AG04450 (cell line): ENCODE data around the gene SSBP4. TPM values are rescaled to one million over a fixed set of nuclear protein-coding genes. Genes with fewer than 3 reads are reported as not detected.
A peak's percentile ranks its signal among the peaks of the same experiment; 100 is the strongest.

Source experiments
- CTCF ChIA-PET: fragments of 300-600, 350-600 bp; formaldehyde crosslinking; extraction: SDS; loops from one replicate; lab custom pipeline; 2022; ENCODE audit warnings: antibody characterized with exemption, inconsistent platforms; lab: Charles Lee
- POLR2A ChIA-PET: fragments of 350-600 bp; formaldehyde crosslinking; extraction: SDS; loops from one replicate; lab custom pipeline; 2021; ENCODE audit warnings: antibody characterized with exemption, inconsistent platforms; lab: Yijun Ruan, JAX
- DNase-seq: peaks from one replicate; pipeline ENCODE4 v3.0.0-alpha.2; 2011; ENCODE audit warnings: low read depth, low spot score
- H3K27ac ChIP-seq: one replicate; pipeline ENCODE4 v1.5.1; 2012; ENCODE audit warnings: low read depth, low read length, control low read depth
- H3K27me3 ChIP-seq: one replicate; pipeline ENCODE4 v1.6.0; 2012; ENCODE audit warnings: low read length; ENCODE audit not compliant: control insufficient read depth, insufficient read depth
- H3K4me3 ChIP-seq: 2 replicates; pipeline ENCODE4 v1.5.1; 2011; ENCODE audit warnings: mild to moderate bottlenecking, low read depth, low read length, control low read depth
- H3K9me3 ChIP-seq: 2 replicates; pipeline ENCODE4 v1.5.1; 2012; ENCODE audit warnings: low read length; ENCODE audit not compliant: control insufficient read depth, insufficient read depth
- CTCF ChIP-seq: IDR thresholded peaks from 2 replicates; pipeline ENCODE4 v1.5.1; 2011; ENCODE audit warnings: low read depth, low read length, control low read depth, inconsistent platforms
- polyA plus RNA-seq: library from polyadenylated mRNA; depleted of rRNA; stranded (reverse); fragments of >200 nt; gene quantifications from 2 replicates; pipeline ENCODE4 v1.2.3, GENCODE V29; 2011

SSBP4 gene
- polyA plus RNA-seq, 1 experiment, result 9.4 TPM

- CTCF ChIA-PET, result interaction anchor here (0.6 to 1.2 kb wide), 3 partner anchors 9 to 25 kb away, joined by 3 to 5 read pairs (median 3); no protein-coding TSS in a partner anchor
- Histone ChIP-seq H3K4me3 (peak within 1 kb of the TSS; percentile 77), H3K27ac (peak within 1 kb of the TSS; percentile 39), H3K27me3 (no peaks in the 10 kb centered on the region), H3K9me3 (peaks cover 15% of the 10 kb centered on the region)
- TF ChIP-seq CTCF, result peak; percentile 67
- DNase-seq, result peak; percentile 77
- POLR2A ChIA-PET, result interaction anchor here (0.5 to 1.7 kb wide), 11 partner anchors 11 to 193 kb away, joined by 3 to 13 read pairs (median 6); partner anchors contain the start of genes JUND, MPV17L2 and SSBP4
Observed at GRCh38 chr19:18385675-18386542, 33.3 kb upstream of the SSBP4 start, which contains the start of gene GDF15. Gene GDF15, plus strand, starts transcription at chr19:18386158. Its CDS starts 32 bp downstream, at chr19:18386190.

GRCh38 chr19:18386543-18387271 lies 32.5 kb upstream of the SSBP4 start:
- no peak for DNase-seq
- ChIA-PET CTCF (interaction anchor here (0.6 to 3.0 kb wide), 5 partner anchors 8 to 107 kb away, joined by 5 to 15 read pairs (median 7); no protein-coding TSS in a partner anchor), POLR2A (interaction anchor here (0.5 to 1.7 kb wide), 8 partner anchors 12 to 107 kb away, joined by 3 to 13 read pairs (median 6); partner anchors contain the start of gene JUND)
- Histone ChIP-seq H3K9me3 (peaks cover 15% of the 10 kb centered on the region), H3K27ac (peak overlapping the region; percentile 39), H3K4me3 (peak overlapping the region; percentile 77), H3K27me3 (no peaks in the 10 kb centered on the region)
- TF ChIP-seq CTCF, result no peak

- POLR2A ChIA-PET, result interaction anchor here (0.6 to 1.6 kb wide), 6 partner anchors 24 to 109 kb away, joined by 3 to 10 read pairs (median 4); partner anchors contain the start of gene JUND
- H3K27ac ChIP-seq, result no peak overlapping the region
- H3K4me3 ChIP-seq, result peak overlapping the region; percentile 77
- CTCF ChIA-PET, result interaction anchor here (0.5 to 3.0 kb wide), 22 partner anchors 8 to 850 kb away, joined by 3 to 18 read pairs (median 7); partner anchors contain the start of gene LRRC25
- H3K9me3 ChIP-seq, result peaks cover 15% of the 10 kb centered on the region
- TF ChIP-seq CTCF, result peak; percentile 80
- no peaks in the 10 kb centered on the region for H3K27me3 ChIP-seq
- DNase-seq, result no peak
Observed at GRCh38 chr19:18388100-18388959, 30.9 kb upstream of the SSBP4 start.

GRCh38 chr19:18388960-18389725 lies 30.1 kb upstream of the SSBP4 start:
- ChIA-PET CTCF (interaction anchor here (0.7 to 3.0 kb wide), 13 partner anchors 8 to 110 kb away, joined by 3 to 18 read pairs (median 7); partner anchors contain the start of gene LRRC25), POLR2A (interaction anchor here (0.6 to 1.6 kb wide), 3 partner anchors 24 to 110 kb away, joined by 3 to 5 read pairs (median 4); no protein-coding TSS in a partner anchor)
- Histone ChIP-seq H3K4me3 (peak overlapping the region; percentile 77), H3K27me3 (no peaks in the 10 kb centered on the region), H3K9me3 (peaks cover 15% of the 10 kb centered on the region), H3K27ac (no peak overlapping the region)
- TF ChIP-seq CTCF, result no peak
- no peak for DNase-seq
